ENCODE results near the gene DGKH.

- TF ChIP-seq CTCF (IDR thresholded peaks at IDR 0.05) (no peak), POLR2A (IDR thresholded peaks at IDR 0.05) (no peak)
Measured at GRCh38 chr13:42189061-42189460, 140.6 kb downstream of the DGKH start.
